ENCODE measurements around the gene DEAF1. TPM values are rescaled to one million over a fixed set of nuclear protein-coding genes. Genes with fewer than 3 reads are reported as not detected.

DEAF1 gene
- total RNA-seq, 1 donor from 2014 or later: 56.5 TPM

DNA sequence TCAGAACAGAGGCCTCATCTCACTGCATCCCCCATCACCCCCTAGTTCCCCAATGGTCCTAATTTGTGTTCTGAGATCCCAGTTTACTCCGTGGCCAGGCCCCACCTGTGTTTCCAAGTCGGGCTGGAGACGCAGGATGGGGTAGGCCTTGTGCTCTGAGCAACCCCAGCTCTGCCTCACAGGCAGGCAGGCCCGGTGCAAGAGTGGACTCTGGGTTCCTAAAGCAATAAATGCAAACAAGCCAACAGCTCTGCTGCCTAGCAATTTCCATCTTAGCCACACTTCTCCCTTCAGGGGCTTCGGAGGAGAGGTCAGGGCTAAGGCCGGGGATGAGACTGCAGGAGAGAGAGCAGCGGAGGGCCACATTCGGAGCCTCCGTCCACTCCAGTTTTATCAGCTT is 8.5 kb upstream of the DEAF1 start:
- Histone ChIP-seq H3K27me3 (ENCODE audit: control insufficient read depth, insufficient read depth, low read length) (no peaks in the 10 kb centered on the region), H3K36me3 (ENCODE audit: control insufficient read depth, insufficient read depth, low read length) (no peaks in the 10 kb centered on the region)
- DNase-seq (ENCODE audit: low read depth): no peak

DNA sequence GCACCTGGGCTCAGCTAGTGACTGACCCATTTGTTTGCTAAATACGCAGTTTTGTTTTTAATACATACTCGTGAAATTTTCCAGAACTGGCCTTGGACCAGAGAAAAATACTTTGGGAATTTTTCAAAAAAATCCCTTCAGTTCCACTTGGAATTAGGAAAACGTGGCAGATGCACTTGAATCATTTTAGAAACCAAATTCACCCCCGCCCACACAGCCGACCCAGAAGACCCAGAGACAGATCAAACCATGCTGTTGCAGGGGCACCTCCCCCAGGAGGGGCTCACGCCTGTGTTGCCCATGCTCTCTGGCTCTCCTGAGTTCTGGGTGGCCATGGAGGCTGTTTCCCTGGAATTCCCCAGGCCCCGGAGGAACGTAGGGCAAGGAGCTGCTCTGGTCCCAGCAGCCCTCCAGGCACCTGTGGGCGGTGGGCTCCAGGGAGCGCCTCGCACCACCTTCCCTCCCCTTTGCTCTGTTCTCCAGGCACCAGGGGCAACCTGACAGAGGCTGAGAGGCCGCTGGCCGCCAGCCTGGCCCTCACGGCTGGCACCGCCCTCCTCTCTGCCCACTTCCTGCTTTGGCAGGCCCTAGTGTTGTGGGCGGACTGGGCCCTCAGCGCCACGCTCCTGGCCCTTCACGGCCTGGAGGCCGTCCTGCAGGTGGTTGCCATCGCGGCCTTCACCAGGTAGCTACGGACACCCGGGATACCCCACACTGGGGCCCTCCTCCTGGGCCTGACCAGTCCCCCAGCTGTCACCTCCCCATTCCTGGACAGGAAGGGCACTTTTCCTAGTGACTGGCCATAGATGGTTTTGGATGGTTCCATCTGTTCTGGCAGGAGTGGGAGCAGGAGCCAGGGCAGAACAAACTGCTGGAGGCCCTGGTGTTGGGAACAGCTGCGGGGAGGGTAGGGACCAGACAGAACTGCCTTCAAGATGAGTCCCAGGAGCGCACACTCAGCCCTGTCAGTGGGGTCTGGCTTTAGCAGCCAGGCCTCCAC is 7.7 kb upstream of the DEAF1 start:
- H3K36me3 ChIP-seq (ENCODE audit: control insufficient read depth, insufficient read depth, low read length): no peaks in the 10 kb centered on the region
- H3K4me3 ChIP-seq (ENCODE audit: low read depth, low read length): no peak overlapping the region
- TF ChIP-seq, protein P1, sequence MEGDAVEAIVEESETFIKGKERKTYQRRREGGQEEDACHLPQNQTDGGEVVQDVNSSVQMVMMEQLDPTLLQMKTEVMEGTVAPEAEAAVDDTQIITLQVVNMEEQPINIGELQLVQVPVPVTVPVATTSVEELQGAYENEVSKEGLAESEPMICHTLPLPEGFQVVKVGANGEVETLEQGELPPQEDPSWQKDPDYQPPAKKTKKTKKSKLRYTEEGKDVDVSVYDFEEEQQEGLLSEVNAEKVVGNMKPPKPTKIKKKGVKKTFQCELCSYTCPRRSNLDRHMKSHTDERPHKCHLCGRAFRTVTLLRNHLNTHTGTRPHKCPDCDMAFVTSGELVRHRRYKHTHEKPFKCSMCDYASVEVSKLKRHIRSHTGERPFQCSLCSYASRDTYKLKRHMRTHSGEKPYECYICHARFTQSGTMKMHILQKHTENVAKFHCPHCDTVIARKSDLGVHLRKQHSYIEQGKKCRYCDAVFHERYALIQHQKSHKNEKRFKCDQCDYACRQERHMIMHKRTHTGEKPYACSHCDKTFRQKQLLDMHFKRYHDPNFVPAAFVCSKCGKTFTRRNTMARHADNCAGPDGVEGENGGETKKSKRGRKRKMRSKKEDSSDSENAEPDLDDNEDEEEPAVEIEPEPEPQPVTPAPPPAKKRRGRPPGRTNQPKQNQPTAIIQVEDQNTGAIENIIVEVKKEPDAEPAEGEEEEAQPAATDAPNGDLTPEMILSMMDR (IDR thresholded peaks at IDR 0.05; ENCODE audit: insufficient read depth, low read length, poor library complexity, severe bottlenecking): no peak
- no peaks in the 10 kb centered on the region for H3K27me3 ChIP-seq (ENCODE audit: control insufficient read depth, insufficient read depth, low read length)
- DNase-seq (ENCODE audit: low read depth): no peak

More for the DNA sequence above, 8.5 kb upstream of the DEAF1 start:
- no peak overlapping the region for H3K4me3 ChIP-seq (ENCODE audit: low read depth, low read length)
- TF ChIP-seq, protein P1 (IDR thresholded peaks at IDR 0.05; ENCODE audit: insufficient read depth, low read length, poor library complexity, severe bottlenecking): no peak

DNA sequence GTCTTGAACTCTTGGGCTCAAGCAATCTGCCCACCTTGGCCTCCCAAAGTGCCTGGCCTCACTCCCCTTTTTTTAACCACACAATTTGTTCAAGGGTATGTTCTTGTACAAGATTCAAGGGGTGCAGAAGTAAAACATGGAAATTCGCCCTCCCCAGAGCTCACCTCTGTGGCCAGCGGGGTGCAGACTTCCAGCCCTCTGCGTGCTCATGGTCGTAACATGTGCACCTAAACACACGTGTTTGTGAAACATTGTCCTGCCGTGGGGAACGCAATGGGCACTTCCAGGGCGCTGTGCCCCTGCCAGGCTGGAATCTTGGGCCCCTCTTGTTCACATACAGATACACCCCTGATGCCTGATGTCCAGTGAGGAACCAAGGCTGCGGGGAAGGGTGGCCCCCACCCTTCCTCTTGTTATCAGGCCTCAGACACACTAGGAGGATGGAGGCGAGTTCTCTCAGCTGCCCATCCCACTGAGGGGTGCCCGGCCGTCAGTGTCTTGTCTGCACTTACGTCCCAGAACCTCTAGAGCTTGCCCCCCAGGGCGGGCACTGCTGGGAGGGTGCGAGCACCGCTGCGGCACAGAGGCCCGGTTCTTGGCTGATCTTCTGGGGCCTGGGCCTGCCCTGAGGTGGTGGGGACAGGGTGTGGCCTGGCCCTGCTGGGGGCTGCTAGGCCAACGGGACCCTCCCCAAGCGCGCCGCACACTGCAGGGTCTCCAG is 6.9 kb upstream of the DEAF1 start:
- no peak for DNase-seq (ENCODE audit: low read depth)
- no peaks in the 10 kb centered on the region for H3K36me3 ChIP-seq (ENCODE audit: control insufficient read depth, insufficient read depth, low read length)
- H3K27me3 ChIP-seq (ENCODE audit: control insufficient read depth, insufficient read depth, low read length): no peaks in the 10 kb centered on the region
- TF ChIP-seq, protein P1 (IDR thresholded peaks at IDR 0.05; ENCODE audit: insufficient read depth, low read length, poor library complexity, severe bottlenecking): no peak
- no peak overlapping the region for H3K4me3 ChIP-seq (ENCODE audit: low read depth, low read length)

DNA sequence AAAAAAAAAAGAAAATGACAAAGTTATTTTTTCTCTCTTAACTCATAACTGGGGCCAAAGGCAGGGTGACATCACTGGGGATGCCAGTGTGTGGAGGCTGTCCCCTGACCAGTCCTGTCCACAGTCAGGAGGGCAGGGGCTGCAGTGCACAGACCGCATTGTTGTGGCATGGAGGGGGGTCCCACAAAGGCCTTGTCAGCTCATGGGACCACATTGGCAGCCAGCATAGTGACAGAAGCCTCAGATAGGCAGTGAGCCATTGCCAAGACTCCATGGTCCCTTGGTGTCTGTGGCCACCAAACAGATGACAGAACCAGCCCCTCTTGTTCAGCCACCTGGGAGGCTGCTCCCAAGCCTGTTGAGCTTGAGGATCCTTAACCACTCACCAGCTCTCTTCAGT is 4.7 kb upstream of the DEAF1 start:
- H3K36me3 ChIP-seq (ENCODE audit: control insufficient read depth, insufficient read depth, low read length): no peaks in the 10 kb centered on the region
- TF ChIP-seq, protein P1 (IDR thresholded peaks at IDR 0.05; ENCODE audit: insufficient read depth, low read length, poor library complexity, severe bottlenecking): no peak
- H3K4me3 ChIP-seq (ENCODE audit: low read depth, low read length): no peak overlapping the region
- no peak for DNase-seq (ENCODE audit: low read depth)
- no peaks in the 10 kb centered on the region for H3K27me3 ChIP-seq (ENCODE audit: control insufficient read depth, insufficient read depth, low read length)

GRCh38 chr11:699116-699508 is 4.1 kb upstream of the DEAF1 start:
- TF ChIP-seq, protein P1 (IDR thresholded peaks at IDR 0.05; ENCODE audit: insufficient read depth, low read length, poor library complexity, severe bottlenecking): no peak
- Histone ChIP-seq H3K27me3 (ENCODE audit: control insufficient read depth, insufficient read depth, low read length) (no peaks in the 10 kb centered on the region), H3K36me3 (ENCODE audit: control insufficient read depth, insufficient read depth, low read length) (no peaks in the 10 kb centered on the region), H3K4me3 (ENCODE audit: low read depth, low read length) (no peak overlapping the region)
- DNase-seq (ENCODE audit: low read depth): no peak
